K562 (cell line): ENCODE results near the gene MVK. TPM values are rescaled to one million over a fixed set of nuclear protein-coding genes. Genes with fewer than 3 reads are reported as not detected.

ENCODE experiments used
- ATF1 ChIP-seq, 2 experiments: fragments of 450-650 bp in 1 of 2; IDR thresholded peaks; 2 replicates each; pipeline ENCODE4 v1.6.1; 2016; ENCODE audit warnings: missing compliant biosample characterization in 1 of 2, missing genetic modification characterization in 1 of 2
- BMI1 ChIP-seq: fragments of 150-350 bp; IDR thresholded peaks from 2 replicates; pipeline ENCODE4 v1.6.1; 2014; ENCODE audit warnings: low read length
- CBFA2T2 ChIP-seq: fragments of 450-650 bp; conservative IDR thresholded peaks from 2 replicates; pipeline ENCODE4 v1.6.1; 2017; ENCODE audit warnings: mild to moderate bottlenecking
- CBX1 ChIP-seq: sonication (generic); IDR thresholded peaks from 2 replicates; pipeline ENCODE4 v1.6.1; 2016; ENCODE audit warnings: antibody characterized with exemption, low read depth, mild to moderate bottlenecking
- CHCHD3 ChIP-seq: fragments of 250-450 bp; sonication (Bioruptor Pico); IDR thresholded peaks from 2 replicates; pipeline ENCODE4 v2.1.2; 2022; ENCODE audit warnings: mild to moderate bottlenecking
- COPS2 ChIP-seq: fragments of 450-650 bp; conservative IDR thresholded peaks from 2 replicates; pipeline ENCODE4 v1.6.1; 2016; ENCODE audit warnings: mild to moderate bottlenecking, moderate library complexity
- ETV1 ChIP-seq: fragments of 450-650 bp; conservative IDR thresholded peaks from 2 replicates; pipeline ENCODE4 v1.6.1; 2016; ENCODE audit warnings: missing genetic modification characterization, control low read depth, low read depth, missing compliant biosample characterization
- FOXK2 ChIP-seq, 2 experiments: fragments of 450-650 bp; IDR thresholded peaks in 1 of 2; conservative IDR thresholded peaks in 1 of 2; 2 replicates each; pipeline ENCODE4 v1.6.1; 2016; ENCODE audit warnings: low read depth in 2 of 2, mild to moderate bottlenecking in 1 of 2
- HCFC1 ChIP-seq: IDR thresholded peaks from 2 replicates; pipeline ENCODE4 v1.6.1; 2012; ENCODE audit warnings: low read depth, low read length, improper control_type of control experiment
- HDAC1 ChIP-seq, 2 experiments: fragments of 450-650 bp; IDR thresholded peaks; 2 replicates each; pipeline ENCODE4 v1.6.1; 2016 to 2017; ENCODE audit warnings: inconsistent platforms in 1 of 2, mild to moderate bottlenecking in 1 of 2, moderate library complexity in 1 of 2
- HDAC8 ChIP-seq: fragments of 450-650 bp; IDR thresholded peaks from 2 replicates; pipeline ENCODE4 v1.6.1; 2016; ENCODE audit warnings: mild to moderate bottlenecking, missing genetic modification characterization, moderate library complexity, missing compliant biosample characterization
- KLF13 ChIP-seq: fragments of 450-650 bp; IDR thresholded peaks from 2 replicates; pipeline ENCODE4 v1.6.1; 2016; ENCODE audit warnings: missing genetic modification characterization, low read depth, mild to moderate bottlenecking, missing compliant biosample characterization, moderate library complexity, borderline replicate concordance
- MCM3 ChIP-seq: fragments of 450-650 bp; IDR thresholded peaks from 2 replicates; pipeline ENCODE4 v1.6.1; 2016
- MYBL2 ChIP-seq, 2 experiments: fragments of 450-650 bp in 1 of 2; sonication (generic) in 1 of 2; formaldehyde crosslinking in 1 of 2; IDR thresholded peaks; 2 replicates each; pipeline versions ENCODE4 v1.6.1 to v1.8.1; 2017 to 2022; ENCODE audit warnings: borderline replicate concordance in 1 of 2, inconsistent platforms in 1 of 2, low read depth in 1 of 2, mild to moderate bottlenecking in 1 of 2, missing genetic modification reagents in 1 of 2, moderate library complexity in 1 of 2
- NELFE ChIP-seq: IDR thresholded peaks from 2 replicates; pipeline ENCODE4 v1.6.1; 2011; ENCODE audit warnings: mild to moderate bottlenecking; ENCODE audit not compliant: insufficient read depth, insufficient read length
- NUFIP1 ChIP-seq: fragments of 450-650 bp; IDR thresholded peaks from 2 replicates; pipeline ENCODE4 v1.6.1; 2018; ENCODE audit not compliant: partially characterized antibody
- POLR2H ChIP-seq: IDR thresholded peaks from 2 replicates; pipeline ENCODE4 v1.6.1; 2016; ENCODE audit warnings: missing genetic modification characterization, low read depth, mild to moderate bottlenecking, control low read depth, missing compliant biosample characterization, moderate library complexity
- PTBP1 ChIP-seq: fragments of 200-400 bp; formaldehyde crosslinking; IDR thresholded peaks from 2 replicates; pipeline ENCODE4 v1.6.1; 2017; ENCODE audit warnings: low read depth, low read length
- SUPT5H ChIP-seq: fragments of 450-650 bp; IDR thresholded peaks from 2 replicates; pipeline ENCODE4 v1.6.1; 2016
- TAF7 ChIP-seq: fragments of 450-650 bp; IDR thresholded peaks from 2 replicates; pipeline ENCODE4 v1.6.1; 2016; ENCODE audit warnings: missing genetic modification characterization, missing compliant biosample characterization
- TSC22D4 ChIP-seq: fragments of 450-650 bp; IDR thresholded peaks from 2 replicates; pipeline ENCODE4 v1.6.1; 2016; ENCODE audit warnings: missing genetic modification characterization, missing biosample characterization, control low read depth
- U2AF2 ChIP-seq: fragments of 200-400 bp; formaldehyde crosslinking; optimal IDR thresholded peaks from 2 replicates; pipeline ENCODE3; 2017; ENCODE audit warnings: low read depth, mild to moderate bottlenecking, low read length
- XRCC3 ChIP-seq: fragments of 450-650 bp; IDR thresholded peaks from 2 replicates; pipeline ENCODE4 v1.6.1; 2017; ENCODE audit warnings: mild to moderate bottlenecking, moderate library complexity
- ZKSCAN1 ChIP-seq: fragments of 150-350 bp; IDR thresholded peaks from 2 replicates; pipeline ENCODE4 v1.6.1; 2016; ENCODE audit warnings: low read depth, low read length
- ZNF12 ChIP-seq: sonication (generic); formaldehyde crosslinking; IDR thresholded peaks from 2 replicates; pipeline ENCODE4 v1.4.0; 2020; ENCODE audit warnings: mild to moderate bottlenecking, missing genetic modification reagents
- ZNF124 ChIP-seq: sonication (generic); formaldehyde crosslinking; IDR thresholded peaks from 2 replicates; pipeline ENCODE4 v1.8.1; 2022; ENCODE audit warnings: missing genetic modification reagents
- ZNF316 ChIP-seq: fragments of 450-650 bp; IDR thresholded peaks from 2 replicates; pipeline ENCODE4 v1.6.1; 2016
- polyA plus RNA-seq, 8 experiments: library from polyadenylated mRNA; depleted of rRNA in 4 of 8; stranded (reverse) in 5 of 8; unstranded in 3 of 8; fragments of >200 nt; fragmentation: Nextera tagmentation in 2 of 8; fragmentation: Illumina TruSeq in 1 of 8; extraction: Ambion mirVana in 2 of 8; extraction: Trizol in 1 of 8; gene quantifications; 2 replicates each; pipeline versions ENCODE4 v1.2.1 to v1.2.3, GENCODE V29; 2011 to 2014; ENCODE audit warnings: inconsistent platforms in 1 of 8, missing spikeins in 1 of 8
- total RNA-seq, 7 experiments: library from RNA; depleted of rRNA in 6 of 7; stranded (reverse); fragments of >200 nt in 6 of 7; fragmentation: Illumina TruSeq in 2 of 7; extraction: Trizol in 2 of 7; gene quantifications; 2 replicates each; pipeline versions ENCODE4 v1.2.1 to v1.2.3, GENCODE V29; 2011 to 2021; ENCODE audit warnings: low replicate concordance in 1 of 7
- TF ChIP-seq, protein P1 (sequence below): sonication (generic); formaldehyde crosslinking; IDR thresholded peaks from 2 replicates; pipeline ENCODE4 v1.8.0; 2022; ENCODE audit warnings: mild to moderate bottlenecking, low read depth, missing genetic modification reagents
- TF ChIP-seq, protein P2 (sequence below): fragments of 250-450 bp; sonication (Bioruptor Pico); IDR thresholded peaks from 2 replicates; pipeline ENCODE4 v1.5.0; 2021

The MVK gene
- total and polyA plus RNA-seq, 9 of the 15 experiments (the other 6 are each of a cell fraction or from before 2014, with no cell fraction given) = 0.41 to 33.6 (median 18.8) TPM

DNA sequence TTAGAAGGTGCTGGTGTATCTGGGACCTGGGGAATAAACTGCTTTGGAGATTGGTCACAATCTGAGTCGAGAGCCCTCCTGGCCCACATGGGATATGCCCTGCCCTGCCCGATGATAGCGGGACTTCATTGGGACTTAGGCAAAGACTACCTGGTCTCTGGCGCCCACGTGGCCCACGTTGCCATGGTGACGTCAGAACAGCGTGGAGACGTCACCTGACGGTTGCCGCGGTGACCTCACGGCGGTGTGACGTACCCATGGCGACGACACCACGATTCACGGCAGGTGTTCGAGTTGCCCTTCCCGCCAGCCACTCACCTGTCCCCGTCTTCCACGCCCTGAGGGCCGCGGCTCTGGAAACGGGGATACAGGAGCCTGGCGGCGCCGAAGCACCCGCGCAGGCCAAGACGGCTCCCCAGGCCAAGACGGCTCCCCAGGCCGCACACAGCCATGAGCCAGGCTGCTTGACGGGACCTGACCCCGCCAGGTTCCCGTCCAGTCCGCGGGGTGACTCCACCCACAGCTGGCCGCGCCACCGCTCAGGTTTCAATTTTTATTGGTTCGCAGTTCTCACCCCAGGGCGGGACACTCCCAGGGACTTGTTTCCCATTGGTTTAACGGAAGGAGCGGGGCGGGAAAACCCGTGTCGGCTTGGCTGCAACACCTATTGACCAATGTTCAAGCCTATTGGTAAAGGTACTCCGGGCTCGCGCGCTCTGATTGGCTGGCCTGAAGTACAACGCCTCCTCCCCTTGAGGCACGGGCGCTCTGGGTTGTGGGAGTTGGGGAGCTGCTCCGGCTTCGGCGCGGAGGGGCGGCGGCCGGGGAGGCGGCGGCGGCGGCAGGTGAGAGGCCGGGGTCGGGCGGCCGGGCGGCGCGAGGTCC is at the start of gene MVK, which contains the start of gene MMAB (continued):
- TF ChIP-seq ZNF316 (peak; percentile 14; the same call in 1 of the 2 replicates), ZNF124 (CRISPR knock-in tag) (no peak), ZKSCAN1 (no peak), CBX1 (peak; percentile 58; the same call in 1 of the 2 replicates), ATF1 (CRISPR knock-in tag; IDR thresholded peaks at IDR 0.05) (peak; percentile 95), ATF1 (tag; IDR thresholded peaks at IDR 0.05) (peak; percentile 100), HDAC1 (IDR thresholded peaks at IDR 0.05) (peak in 1 of 2 experiments; percentile 98; a peak in 3 of 4 replicates), XRCC3 (no peak), U2AF2 (no peak), PTBP1 (no peak), KLF13 (tag) (no peak; the same call in 1 of the 2 replicates), BMI1 (peak; percentile 85), TSC22D4 (tag) (no peak), CBFA2T2 (peak; percentile 40; the same call in 1 of the 2 replicates), TAF7 (tag) (no peak), NELFE (no peak), COPS2 (no peak), ZNF12 (CRISPR knock-in tag) (no peak), POLR2H (tag) (peak; percentile 52; the same call in 1 of the 2 replicates), HDAC8 (tag) (peak; percentile 80), NUFIP1 (no peak), FOXK2 (conservative IDR thresholded peaks at IDR 0.05 in 1 of 2, IDR thresholded peaks at IDR 0.05 in 1 of 2; ENCODE audit: low read depth in 2 of 2) (peak; percentile 35 to 71; a peak in 2 of 4 replicates), MCM3 (no peak), MYBL2 (IDR thresholded peaks at IDR 0.05; ENCODE audit: low read depth) (peak; percentile 70; the same call in 1 of the 2 replicates), MYBL2 (CRISPR knock-in tag; IDR thresholded peaks at IDR 0.05; ENCODE audit: borderline replicate concordance) (no peak), SUPT5H (peak; percentile 93), HCFC1 (peak; percentile 65), ETV1 (tag) (0 out of 2 replicates have a peak, but pooled peaks have one; percentile 6), CHCHD3 (CRISPR knock-in tag) (no peak)
- TF ChIP-seq, protein P1, sequence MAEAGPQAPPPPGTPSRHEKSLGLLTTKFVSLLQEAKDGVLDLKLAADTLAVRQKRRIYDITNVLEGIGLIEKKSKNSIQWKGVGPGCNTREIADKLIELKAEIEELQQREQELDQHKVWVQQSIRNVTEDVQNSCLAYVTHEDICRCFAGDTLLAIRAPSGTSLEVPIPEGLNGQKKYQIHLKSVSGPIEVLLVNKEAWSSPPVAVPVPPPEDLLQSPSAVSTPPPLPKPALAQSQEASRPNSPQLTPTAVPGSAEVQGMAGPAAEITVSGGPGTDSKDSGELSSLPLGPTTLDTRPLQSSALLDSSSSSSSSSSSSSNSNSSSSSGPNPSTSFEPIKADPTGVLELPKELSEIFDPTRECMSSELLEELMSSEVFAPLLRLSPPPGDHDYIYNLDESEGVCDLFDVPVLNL (CRISPR knock-in tag) = peak; percentile 64; the same call in 1 of the 2 replicates
- TF ChIP-seq, protein P2, sequence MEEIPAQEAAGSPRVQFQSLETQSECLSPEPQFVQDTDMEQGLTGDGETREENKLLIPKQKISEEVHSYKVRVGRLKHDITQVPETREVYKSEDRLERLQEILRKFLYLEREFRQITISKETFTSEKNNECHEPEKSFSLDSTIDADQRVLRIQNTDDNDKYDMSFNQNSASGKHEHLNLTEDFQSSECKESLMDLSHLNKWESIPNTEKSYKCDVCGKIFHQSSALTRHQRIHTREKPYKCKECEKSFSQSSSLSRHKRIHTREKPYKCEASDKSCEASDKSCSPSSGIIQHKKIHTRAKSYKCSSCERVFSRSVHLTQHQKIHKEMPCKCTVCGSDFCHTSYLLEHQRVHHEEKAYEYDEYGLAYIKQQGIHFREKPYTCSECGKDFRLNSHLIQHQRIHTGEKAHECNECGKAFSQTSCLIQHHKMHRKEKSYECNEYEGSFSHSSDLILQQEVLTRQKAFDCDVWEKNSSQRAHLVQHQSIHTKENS = no peak
